Naive thymus-derived CD8-positive, alpha-beta T cell (primary cell): ENCODE measurements around the gene ITGB3BP. TPM values are rescaled to one million over a fixed set of nuclear protein-coding genes. Genes with fewer than 3 reads are reported as not detected.

Experiments used
- ATAC-seq, 2 donors: fragments of 150-1000 bp; cut with Tn5 transposase in 1 of 2; sonication (Bioruptor Pico), chemical (Tn5 transposase) in 1 of 2; 1 replicate in 1 of 2; 2 replicates in 1 of 2; pipeline ENCODE4 v1.10.0; 2021; ENCODE audit warnings: mild to moderate bottlenecking in 2 of 2, moderate library complexity in 2 of 2
- POLR2A ChIA-PET: fragments of 350-600 bp; sonication (Branson Sonifier 250); formaldehyde crosslinking; loops from one replicate; lab custom pipeline; 2021; ENCODE audit warnings: antibody characterized with exemption; lab: Charles Lee
- DNase-seq, 10 donors: peaks; one replicate each; pipeline versions ENCODE4 v3.0.0 to v3.0.0-alpha.2; 2020 to 2022
- H3K27ac Mint-ChIP-seq, 10 donors: one replicate each; pipeline ENCODE4 v1.8.0; 2020 to 2022; ENCODE audit warnings: mild to moderate bottlenecking in 10 of 10, mixed read lengths in 10 of 10, moderate library complexity in 4 of 10, inconsistent platforms in 1 of 10
- H3K27me3 Mint-ChIP-seq, 5 donors: one replicate each; pipeline ENCODE4 v1.8.0; 2021 to 2022; ENCODE audit warnings: mixed read lengths in 5 of 5
- H3K36me3 Mint-ChIP-seq, 3 donors: one replicate each; pipeline ENCODE4 v1.8.0; 2020 to 2022; ENCODE audit warnings: mixed read lengths in 3 of 3, mild to moderate bottlenecking in 2 of 3, inconsistent platforms in 1 of 3
- H3K4me1 Mint-ChIP-seq, 4 donors: one replicate each; pipeline ENCODE4 v1.8.0; 2021 to 2022; ENCODE audit warnings: mixed read lengths in 4 of 4
- H3K4me3 Mint-ChIP-seq, 10 donors: one replicate each; pipeline ENCODE4 v1.8.0; 2020 to 2022; ENCODE audit warnings: mild to moderate bottlenecking in 10 of 10, mixed read lengths in 10 of 10, moderate library complexity in 6 of 10, inconsistent platforms in 1 of 10
- H3K9me3 Mint-ChIP-seq, 9 donors: one replicate each; pipeline ENCODE4 v1.8.0; 2020 to 2022; ENCODE audit warnings: mixed read lengths in 9 of 9, mild to moderate bottlenecking in 3 of 9, inconsistent platforms in 1 of 9, moderate library complexity in 1 of 9
- polyA plus RNA-seq, 3 donors: library from polyadenylated mRNA; unstranded; fragments of 300-500 nt; fragmentation: Illumina TruSeq; gene quantifications; one replicate each; pipeline ENCODE4 v1.2.3, GENCODE V29; 2021
- total RNA-seq, 8 experiments: library from RNA in 2 of 8; stranded (reverse) in 2 of 8; gene quantifications; one replicate each; pipeline ENCODE4 v1.2.3 and lab custom pipeline; 2021 to 2026

The ITGB3BP gene
- total and polyA plus RNA-seq, 5 experiments from 2014 or later, result 19.7 to 37.5 (median 30.1) TPM

DNA sequence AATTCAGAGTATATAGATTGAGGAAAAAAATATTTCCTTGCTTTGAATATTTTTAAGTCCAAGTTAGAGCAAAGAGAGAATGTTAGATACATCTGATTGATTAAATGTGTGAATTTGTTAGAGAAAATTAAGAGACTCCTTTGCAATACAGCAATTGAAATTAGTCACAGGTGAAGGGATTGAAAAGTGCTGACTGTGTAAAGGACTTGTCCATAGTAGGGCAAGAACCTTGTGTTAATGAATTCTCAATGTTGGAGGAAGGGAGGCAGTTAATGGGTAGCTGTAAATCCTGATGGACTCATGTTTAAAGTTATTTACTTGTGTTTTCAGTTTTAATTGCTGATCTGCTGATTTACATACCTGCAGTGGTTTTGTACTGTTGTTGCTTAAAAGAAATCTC is 117.0 kb downstream of the ITGB3BP start:
- H3K27me3 Mint-ChIP-seq, result no peaks in the 10 kb centered on the region
- no peak for ATAC-seq
- POLR2A ChIA-PET, result no interaction called here
- no peak overlapping the region for H3K4me3 Mint-ChIP-seq
- H3K27ac Mint-ChIP-seq, result no peak overlapping the region
- no peak for DNase-seq
- H3K9me3 Mint-ChIP-seq, result no peaks in the 10 kb centered on the region
- H3K4me1 Mint-ChIP-seq, result no peaks in the 10 kb centered on the region
- peaks cover 4 to 80% (median 32%) of the 10 kb centered on the region in 3 donors for H3K36me3 Mint-ChIP-seq

DNA sequence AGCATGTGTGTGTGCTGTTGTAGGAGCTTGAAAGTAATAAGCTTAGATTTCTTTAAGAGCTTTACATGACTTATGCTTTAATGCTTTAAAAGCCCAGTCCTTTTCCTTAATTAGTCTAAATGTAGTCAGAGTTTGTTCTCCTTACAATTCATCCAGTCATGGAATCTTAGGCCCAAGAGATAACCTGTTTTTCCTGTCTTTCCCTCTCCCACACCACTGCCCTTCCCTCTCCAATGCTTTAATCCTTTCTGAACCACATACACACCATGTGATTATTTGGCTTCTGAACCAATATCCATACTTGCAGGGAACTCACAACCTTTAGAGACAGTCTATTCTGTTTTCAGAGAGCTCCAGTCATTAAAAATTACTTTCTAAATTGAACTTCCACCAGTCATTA is 118.0 kb downstream of the ITGB3BP start:
- POLR2A ChIA-PET, result no interaction called here
- Mint-ChIP-seq H3K4me1 (no peaks in the 10 kb centered on the region), H3K27me3 (no peaks in the 10 kb centered on the region), H3K4me3 (no peak overlapping the region), H3K36me3 (peaks cover 4 to 83% (median 38%) of the 10 kb centered on the region in 3 donors), H3K9me3 (no peaks in the 10 kb centered on the region), H3K27ac (peak overlapping the region in 2 of 10 donors; percentile 12 to 17)
- ATAC-seq (no peak), DNase-seq (no peak)

DNA sequence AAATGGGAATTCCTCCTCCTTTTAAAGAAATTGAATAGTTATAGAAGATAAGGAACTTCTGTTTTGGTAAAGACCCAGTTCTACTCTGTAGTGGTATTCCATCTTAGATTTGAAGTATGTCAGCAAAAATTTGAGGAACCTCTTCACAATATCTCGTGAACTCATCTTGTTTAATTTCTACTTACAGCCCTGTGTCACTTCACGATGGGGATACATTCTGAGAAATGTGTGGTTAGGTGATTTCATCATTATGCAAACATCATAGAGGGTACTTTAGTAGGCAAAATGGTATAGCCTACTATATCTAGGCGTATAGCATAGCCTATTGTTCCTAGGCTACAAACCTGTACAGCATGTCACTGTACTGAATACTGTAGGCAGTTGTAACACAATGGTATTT is 119.6 kb downstream of the ITGB3BP start:
- POLR2A ChIA-PET, result no interaction called here
- Mint-ChIP-seq H3K36me3 (peaks cover 4 to 84% (median 50%) of the 10 kb centered on the region in 3 donors), H3K9me3 (no peaks in the 10 kb centered on the region), H3K27me3 (no peaks in the 10 kb centered on the region), H3K4me1 (no peaks in the 10 kb centered on the region), H3K4me3 (no peak overlapping the region), H3K27ac (peak overlapping the region in 1 of 10 donors; percentile 17)
- ATAC-seq (no peak), DNase-seq (no peak)

DNA sequence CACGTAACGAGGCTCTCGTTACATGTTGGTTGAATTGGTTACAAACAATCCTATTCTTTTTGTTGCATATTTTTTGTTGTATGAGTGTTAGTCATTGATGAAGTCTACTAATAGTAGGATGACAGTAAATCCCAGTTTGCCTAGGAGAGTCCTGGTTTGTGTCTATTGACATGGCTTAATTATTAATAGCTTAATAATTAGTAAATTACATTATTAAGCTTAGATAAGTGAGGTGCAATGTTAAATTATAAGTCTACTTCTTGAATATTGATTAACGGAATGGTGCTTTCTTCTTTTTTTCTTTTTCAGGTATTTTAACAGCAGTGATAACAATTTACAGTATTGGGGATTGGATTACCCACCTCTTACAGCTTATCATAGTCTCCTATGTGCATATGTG is 121.1 kb downstream of the ITGB3BP start:
- Mint-ChIP-seq H3K27me3 (no peaks in the 10 kb centered on the region), H3K36me3 (peaks cover 4 to 85% (median 49%) of the 10 kb centered on the region in 3 donors), H3K4me3 (no peak overlapping the region), H3K9me3 (no peaks in the 10 kb centered on the region), H3K4me1 (no peaks in the 10 kb centered on the region), H3K27ac (no peak overlapping the region)
- POLR2A ChIA-PET, result interaction anchor here (0.7 kb wide), 1 partner anchor 422 kb away, joined by 3 read pairs; no protein-coding TSS in a partner anchor
- DNase-seq (no peak), ATAC-seq (no peak)

Other genes starting within 250 kb of the ITGB3BP start
- gene FOXD3, start 200.7 kb downstream of the ITGB3BP start, total RNA-seq, result not detected
- gene FOXD3, start 200.7 kb downstream of the ITGB3BP start, polyA plus RNA-seq, result not detected
- 10 to 100 TPM; 27.7 to 31.6 TPM for gene ALG6, start 155.6 kb downstream of the ITGB3BP start, total RNA-seq
- 10 to 100 TPM; 16.3 to 22.1 (median 16.5) TPM for gene ALG6, start 155.6 kb downstream of the ITGB3BP start, polyA plus RNA-seq
- 10 to 100 TPM; 10.3 to 14.7 TPM for gene EFCAB7, start 300 bp upstream of the ITGB3BP start, total RNA-seq
- gene EFCAB7, start 300 bp upstream of the ITGB3BP start, polyA plus RNA-seq, result 1 to 10 TPM; 3.5 to 5.9 (median 5.8) TPM
- gene PGM1, start 70.2 kb upstream of the ITGB3BP start, total RNA-seq, result 10 to 100 TPM; 15.7 to 18.0 TPM
- gene PGM1, start 70.2 kb upstream of the ITGB3BP start, polyA plus RNA-seq, result 10 to 100 TPM; 30.4 to 35.9 (median 30.5) TPM